ENCODE results near the gene SULT6B1.

SULT6B1 gene

DNA sequence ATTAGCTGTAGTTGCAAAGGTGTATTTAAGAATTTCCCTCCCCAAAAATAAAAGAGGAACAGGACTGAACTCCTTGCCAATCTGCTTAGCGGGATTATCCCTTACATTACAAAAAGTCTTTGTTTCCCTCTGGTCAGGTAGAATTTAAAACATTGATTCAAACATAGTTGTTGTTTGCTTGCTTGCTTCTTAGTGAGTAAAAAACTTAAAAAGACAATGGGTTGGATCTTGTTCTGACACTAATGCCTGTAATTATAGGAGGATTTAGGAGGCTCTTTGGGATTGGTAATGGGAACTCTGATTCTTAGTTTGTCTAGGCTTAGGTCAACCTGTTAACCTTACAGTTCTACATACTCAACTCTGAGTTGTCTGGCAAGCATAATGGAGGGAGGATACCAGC is 4.1 kb upstream of the SULT6B1 start:
- TF ChIP-seq, protein P1, sequence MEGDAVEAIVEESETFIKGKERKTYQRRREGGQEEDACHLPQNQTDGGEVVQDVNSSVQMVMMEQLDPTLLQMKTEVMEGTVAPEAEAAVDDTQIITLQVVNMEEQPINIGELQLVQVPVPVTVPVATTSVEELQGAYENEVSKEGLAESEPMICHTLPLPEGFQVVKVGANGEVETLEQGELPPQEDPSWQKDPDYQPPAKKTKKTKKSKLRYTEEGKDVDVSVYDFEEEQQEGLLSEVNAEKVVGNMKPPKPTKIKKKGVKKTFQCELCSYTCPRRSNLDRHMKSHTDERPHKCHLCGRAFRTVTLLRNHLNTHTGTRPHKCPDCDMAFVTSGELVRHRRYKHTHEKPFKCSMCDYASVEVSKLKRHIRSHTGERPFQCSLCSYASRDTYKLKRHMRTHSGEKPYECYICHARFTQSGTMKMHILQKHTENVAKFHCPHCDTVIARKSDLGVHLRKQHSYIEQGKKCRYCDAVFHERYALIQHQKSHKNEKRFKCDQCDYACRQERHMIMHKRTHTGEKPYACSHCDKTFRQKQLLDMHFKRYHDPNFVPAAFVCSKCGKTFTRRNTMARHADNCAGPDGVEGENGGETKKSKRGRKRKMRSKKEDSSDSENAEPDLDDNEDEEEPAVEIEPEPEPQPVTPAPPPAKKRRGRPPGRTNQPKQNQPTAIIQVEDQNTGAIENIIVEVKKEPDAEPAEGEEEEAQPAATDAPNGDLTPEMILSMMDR (IDR thresholded peaks at IDR 0.05; ENCODE audit: low read depth, low read length) = no peak

DNA sequence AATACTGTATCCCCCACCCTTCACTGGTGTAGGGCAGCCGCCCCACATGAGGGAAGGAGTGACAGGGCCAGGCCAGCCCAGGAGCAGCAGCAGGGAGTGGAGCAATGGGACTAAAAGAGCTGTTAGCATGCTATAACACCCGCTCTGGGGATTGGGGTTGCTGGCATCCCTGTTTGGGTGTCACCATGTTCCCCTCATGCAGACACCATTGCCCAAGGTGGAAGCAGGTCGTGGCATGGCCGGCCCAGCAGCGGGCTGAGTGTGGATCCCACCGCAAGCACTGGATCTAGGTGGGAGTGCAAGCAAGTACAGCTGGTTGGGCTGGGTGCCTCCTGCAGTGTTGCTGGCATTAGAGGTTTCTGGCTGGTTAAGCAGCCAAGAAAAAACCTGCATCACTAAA is 3.3 kb upstream of the SULT6B1 start:
- H3K4me3 ChIP-seq (replicated peaks in 1 of 2; ENCODE audit: low read depth in 2 of 2, low read length in 2 of 2) = no peak overlapping the region
- DNase-seq (ENCODE audit: low read depth in 2 of 2) = no peak
- TF ChIP-seq, protein P1 (IDR thresholded peaks at IDR 0.05; ENCODE audit: low read depth, low read length) = no peak

More for the DNA sequence above, 4.1 kb upstream of the SULT6B1 start:
- no peak overlapping the region for H3K4me3 ChIP-seq (replicated peaks in 1 of 2; ENCODE audit: low read depth in 2 of 2, low read length in 2 of 2)
- DNase-seq (ENCODE audit: low read depth in 2 of 2) = no peak

DNA sequence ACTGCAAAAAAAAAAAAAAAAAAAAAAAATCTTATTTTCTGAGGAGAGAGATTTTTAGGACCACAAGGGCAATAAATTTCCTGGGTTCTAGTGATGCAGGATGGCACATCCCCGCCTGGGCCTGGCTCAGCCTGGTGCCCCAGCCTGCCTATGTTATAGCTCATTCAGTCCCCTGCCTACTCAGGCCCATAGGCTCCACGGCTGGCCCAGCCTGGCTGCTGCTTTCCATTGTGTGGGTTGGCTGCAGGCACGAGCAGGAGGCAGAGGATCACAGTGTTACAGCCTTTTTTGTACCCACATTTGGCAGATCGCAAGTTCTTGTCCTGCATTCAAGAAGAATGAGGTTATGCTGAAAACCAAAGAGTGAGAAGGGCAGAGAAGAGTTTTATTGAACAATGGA is 2.8 kb upstream of the SULT6B1 start:
- TF ChIP-seq, protein P1 (IDR thresholded peaks at IDR 0.05; ENCODE audit: low read depth, low read length) = no peak
- DNase-seq (ENCODE audit: low read depth in 2 of 2) = no peak
- H3K4me3 ChIP-seq (replicated peaks in 1 of 2; ENCODE audit: low read depth in 2 of 2, low read length in 2 of 2) = no peak overlapping the region

DNA sequence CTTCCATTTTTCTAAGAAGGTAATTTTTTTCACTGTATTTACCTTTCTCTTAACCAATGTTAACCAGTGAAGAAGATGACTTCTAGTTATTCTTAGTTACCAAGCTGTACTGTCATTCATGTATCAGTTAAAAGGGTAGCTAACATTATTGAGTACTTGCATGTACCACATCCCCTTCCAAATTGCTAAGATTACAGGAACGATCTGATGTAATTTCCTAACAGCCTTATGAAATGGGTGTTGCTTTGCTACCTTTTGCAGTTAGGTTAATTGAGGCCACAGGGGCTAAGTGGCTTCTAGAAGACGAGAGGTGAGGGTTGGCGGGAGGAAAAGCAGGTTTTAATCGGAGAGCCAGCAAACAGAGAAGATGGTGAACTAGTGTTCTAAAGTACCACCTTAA is 1.8 kb upstream of the SULT6B1 start:
- no peak overlapping the region for H3K4me3 ChIP-seq (replicated peaks in 1 of 2; ENCODE audit: low read depth in 2 of 2, low read length in 2 of 2)
- TF ChIP-seq, protein P1 (IDR thresholded peaks at IDR 0.05; ENCODE audit: low read depth, low read length) = no peak
- DNase-seq (ENCODE audit: low read depth in 2 of 2) = no peak

DNA sequence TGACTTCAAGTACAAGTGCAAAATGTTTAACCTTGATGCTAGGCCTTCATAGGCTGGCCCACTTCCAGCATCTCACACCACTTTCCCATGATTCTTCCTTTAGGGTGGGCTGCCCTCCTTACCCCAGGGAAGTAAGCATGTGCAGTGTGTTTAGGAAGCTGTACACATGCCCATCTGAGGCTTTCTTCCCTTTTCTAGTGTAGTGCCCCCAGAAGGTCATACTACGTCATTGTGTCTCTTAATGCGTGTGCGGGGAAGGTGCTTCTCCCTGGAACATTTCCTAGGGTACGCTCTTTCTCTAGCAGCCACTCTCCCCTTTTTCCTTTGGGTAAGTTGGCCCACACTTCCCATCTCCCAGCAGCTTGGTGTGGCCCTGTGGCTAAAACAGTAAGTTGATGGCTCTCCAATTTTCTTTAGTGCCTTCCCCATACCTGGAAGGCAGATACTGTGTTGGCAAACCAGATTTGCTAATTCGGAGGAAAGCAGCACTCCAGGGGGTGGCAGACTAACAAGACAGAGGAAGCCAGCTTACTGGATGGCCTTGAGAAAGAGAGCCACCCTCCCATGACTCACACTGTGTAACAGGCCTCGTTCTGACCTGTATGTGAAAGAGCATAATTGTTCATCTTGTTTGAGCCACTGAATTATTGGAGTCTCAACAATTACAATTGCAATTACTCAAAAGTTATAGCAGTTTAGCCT is 1.1 kb upstream of the SULT6B1 start:
- TF ChIP-seq, protein P1 (IDR thresholded peaks at IDR 0.05; ENCODE audit: low read depth, low read length) = no peak
- peak; percentile 79 to 89 for DNase-seq (ENCODE audit: low read depth in 2 of 2)
- H3K4me3 ChIP-seq (replicated peaks in 1 of 2; ENCODE audit: low read depth in 2 of 2, low read length in 2 of 2) = no peak overlapping the region

DNA sequence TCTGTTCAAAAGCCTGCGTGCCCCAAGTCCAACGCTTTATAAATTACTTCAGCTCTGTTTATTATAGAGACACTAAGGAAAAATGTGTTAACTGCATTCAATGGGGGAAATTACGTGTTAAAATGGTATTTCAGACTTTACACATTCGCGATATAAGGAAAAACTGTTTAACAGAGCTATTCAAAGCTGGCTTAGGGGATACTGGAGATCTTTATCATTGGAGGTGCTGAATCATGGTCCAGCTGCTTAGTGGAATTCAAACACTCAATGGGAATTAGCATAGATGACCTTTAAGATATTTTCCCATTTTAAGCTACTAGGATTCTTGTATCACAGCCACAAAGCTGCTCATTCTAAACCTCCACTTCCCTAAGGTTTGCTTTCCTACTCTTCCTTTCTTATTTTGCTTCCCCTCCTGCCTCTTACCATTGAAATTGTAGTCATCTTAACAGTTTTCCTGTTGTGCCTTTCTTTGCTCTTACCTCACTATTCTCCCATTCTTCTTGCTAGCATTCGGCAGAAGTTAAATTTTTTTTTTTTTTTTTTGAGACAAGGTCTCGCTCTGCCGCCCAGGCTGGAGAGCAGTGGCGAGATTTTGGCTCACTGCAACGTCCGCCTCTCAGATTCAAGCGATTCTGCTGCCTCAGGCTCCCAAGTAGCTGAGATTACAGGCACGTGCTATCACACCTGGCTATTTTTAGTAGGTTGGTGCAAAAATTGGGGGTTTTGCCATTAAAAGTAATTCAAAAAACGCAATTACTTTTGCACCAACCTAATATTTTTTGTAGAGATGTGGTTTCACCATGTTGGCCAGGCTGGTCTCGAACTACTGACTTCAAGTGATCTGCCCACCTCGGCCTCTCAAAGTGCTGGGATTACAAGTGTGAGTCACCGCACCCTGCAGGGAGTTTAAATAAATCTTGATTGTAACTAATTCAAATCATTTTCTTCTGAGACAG is 6.5 kb downstream of the SULT6B1 start:
- no peak overlapping the region for H3K4me3 ChIP-seq (replicated peaks in 1 of 2; ENCODE audit: low read depth in 2 of 2, low read length in 2 of 2)
- TF ChIP-seq, protein P1 (IDR thresholded peaks at IDR 0.05; ENCODE audit: low read depth, low read length) = no peak
- no peak for DNase-seq (ENCODE audit: low read depth in 2 of 2)

Data from cardiac fibroblast (primary cell).